SKM-1 treated with dmso at 0.1 percent for 144 hours (cell line): ENCODE measurements around the gene TLX1.
A peak's percentile ranks its signal among the peaks of the same experiment; 100 is the strongest.
"Not testable (repeated sequence)": the region's sequence is repeated elsewhere in the genome, so short reads cannot be mapped to it uniquely, and the experiment has no call there.

Source experiments
- DNase-seq: peaks from one replicate; lab custom pipeline; 2025; ENCODE audit not compliant: unreplicated experiment; lab: John Stamatoyannopoulos, UW

The TLX1 gene

DNA sequence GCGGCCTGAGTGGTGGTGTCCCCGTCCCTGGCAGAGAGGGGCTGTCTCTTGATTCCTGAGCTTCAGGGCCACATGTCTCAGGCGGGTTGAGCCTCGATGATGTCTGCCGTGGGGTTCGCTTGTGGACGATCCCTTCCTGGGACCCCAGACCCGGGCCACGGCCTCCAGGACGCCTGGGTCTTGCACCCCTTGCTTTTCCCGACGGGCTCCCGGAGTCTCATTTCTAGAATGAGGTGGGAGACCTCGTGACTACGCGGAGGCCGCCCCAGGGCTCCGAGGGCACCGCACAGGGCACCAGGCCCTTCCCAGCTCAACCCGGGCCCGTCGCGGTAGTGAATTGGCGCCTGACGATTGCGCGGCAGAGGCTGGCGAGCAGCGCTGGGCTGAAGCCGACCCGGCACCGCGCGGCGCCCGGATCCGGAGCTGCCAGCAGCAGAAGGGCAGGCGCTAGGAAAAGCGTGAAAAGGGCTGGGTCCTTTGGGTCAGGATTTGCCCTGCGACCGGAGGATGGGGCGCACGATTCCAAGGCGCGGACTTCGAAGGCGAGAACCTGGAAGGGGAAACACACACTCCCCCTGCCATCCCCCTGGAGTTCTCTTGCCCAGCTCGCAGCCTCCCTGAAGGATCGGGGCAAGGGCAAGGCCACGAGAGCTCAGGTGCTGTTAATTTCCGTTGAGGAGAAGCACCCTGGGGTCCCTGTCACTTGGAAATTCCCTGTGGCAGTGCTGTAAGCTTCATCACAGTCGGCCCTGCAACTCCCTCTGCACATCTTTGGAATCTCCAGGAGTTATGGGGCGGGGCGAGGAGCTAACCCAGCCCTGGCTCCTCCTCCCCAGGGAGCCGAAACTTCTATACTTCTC, 15.5 kb downstream of the TLX1 start:
- no peak for DNase-seq

DNA sequence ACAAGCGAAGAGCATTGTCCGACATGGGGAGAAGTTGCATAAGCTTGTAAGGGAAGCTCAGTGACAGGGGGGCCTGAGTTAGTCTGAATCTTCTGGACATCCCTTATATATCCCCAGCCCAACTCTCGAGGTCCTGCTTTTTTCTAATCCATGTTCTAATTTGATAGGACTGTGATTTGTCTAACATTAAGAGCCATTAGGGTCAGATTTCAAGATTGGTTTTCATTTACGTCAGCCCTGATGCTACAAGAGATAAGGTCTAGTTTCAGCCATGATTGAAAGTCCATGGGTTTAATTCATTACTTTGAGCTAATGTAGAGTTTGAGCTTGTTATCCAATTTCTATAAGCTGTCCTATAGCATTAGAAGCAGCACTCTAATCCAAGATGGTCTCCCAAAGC, 20.3 kb downstream of the TLX1 start:
- DNase-seq = no peak

DNA sequence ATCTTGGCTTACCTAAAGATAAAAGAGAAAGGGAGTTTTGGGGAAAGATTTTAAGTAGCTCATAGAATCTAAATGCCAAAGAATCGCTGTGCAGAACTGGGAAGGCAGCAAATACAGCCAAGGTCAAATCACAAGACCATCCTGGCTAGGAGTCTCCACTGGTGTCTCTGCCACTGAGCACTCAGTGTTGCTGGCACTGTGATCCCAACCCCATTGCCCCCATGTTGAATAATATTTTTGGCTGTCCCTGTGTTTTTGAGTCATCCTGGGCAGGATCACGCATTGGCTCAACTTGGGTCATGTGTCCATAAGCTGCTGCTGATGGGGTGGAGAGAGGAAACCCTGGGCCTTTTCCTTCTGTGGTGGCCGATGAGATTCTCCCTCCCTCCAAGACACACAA, 21.2 kb downstream of the TLX1 start:
- DNase-seq = no peak

DNA sequence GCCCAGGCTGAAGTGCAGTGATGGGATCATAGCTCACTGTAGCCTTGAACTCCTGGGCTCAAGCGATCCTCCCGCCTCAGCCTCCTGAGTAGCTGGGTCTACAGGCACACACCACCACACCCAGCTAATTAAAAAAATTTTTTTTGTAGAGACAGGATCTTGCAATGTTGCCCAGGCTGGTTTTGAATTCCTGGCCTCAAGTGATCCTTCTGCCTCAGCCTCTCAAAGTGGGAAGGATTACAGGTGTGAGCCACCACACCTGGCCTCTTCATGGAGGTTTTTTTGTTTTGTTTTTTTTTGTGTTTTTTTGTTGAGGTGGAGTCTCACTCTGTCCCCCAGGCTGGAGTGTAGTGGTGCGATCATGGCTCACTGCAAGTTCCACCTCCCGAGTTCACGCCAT, 23.4 kb downstream of the TLX1 start:
- not testable (repeated sequence) for DNase-seq

DNA sequence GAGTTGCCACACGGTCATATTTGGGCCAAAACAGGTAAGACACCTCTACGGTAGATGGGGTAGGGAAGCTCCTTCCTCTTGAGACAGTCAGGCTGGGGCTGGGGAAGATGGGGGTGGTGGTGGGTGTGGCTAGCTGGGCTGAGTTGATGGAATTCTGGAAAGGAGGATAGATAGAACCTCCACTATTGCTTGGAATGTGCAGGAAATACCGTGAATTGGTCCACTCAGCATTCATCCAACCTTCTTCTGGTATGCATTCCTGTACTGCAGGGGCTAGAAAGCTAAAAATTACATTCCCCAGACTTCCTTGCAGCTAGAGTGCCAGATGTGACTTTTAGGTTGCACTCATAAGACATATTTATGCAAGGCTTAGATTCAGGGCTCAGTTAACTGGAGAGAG, 24.8 kb downstream of the TLX1 start:
- no peak for DNase-seq

DNA sequence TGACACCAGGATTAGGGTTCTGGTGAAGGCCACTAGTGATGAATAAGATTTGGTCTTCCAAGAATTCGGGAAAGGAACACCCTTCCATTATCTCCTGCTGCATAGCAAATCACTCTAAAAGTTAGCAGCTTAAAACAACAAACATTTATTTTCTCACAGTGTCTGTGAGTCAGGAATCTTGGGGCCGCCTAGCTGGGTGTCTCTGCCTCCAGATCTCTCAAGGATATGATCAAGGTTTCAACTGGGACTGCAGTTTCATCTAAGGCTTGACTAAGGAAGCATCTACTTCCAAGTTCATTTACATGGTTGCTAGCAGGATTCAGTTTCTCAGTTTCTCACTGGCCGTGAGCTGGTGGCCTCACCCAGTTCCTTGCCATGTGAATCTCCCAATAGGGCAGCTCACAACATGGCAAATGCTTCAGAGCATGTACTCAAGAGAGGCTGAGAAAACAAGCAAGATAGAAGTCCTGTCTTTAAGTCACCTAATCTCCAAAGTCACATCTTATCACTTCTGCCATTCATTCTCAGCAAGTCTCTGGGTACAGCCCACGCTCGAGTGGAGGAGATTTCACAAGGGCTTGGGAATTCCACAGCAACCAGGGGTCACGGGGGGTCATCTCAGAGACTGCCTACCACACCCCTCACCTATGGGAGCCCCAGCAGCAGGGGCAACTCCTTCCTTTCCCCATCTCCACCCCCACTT, 26.8 kb downstream of the TLX1 start:
- DNase-seq = no peak

DNA sequence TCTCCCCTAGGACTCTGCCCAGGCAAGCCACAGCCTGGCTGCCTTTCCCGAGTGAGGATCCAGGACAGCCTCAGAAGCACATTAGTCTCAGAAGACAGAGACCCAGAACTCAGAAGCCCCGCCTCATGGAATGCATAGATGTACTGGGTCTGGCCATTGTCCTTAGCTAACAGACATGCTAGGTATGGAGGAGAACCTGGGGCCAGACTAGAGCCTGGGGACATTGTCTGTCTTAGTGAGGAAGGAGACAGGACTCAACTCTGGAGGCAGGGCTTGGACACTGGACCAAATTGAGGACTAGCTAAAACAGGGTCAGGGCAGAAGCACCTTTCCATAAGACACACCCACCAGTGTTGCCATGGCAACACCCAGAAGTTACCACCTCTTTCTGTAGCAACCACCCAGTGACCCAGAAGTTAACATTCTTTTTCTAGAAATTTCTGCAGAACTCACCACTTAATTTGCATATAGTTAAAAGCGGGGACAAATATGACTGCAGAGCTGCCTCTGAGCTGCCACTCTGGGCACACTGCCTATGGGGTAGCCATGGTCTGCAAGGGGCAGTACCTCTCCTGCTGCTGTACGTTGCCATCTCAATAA, 27.5 kb downstream of the TLX1 start:
- no peak for DNase-seq

DNA sequence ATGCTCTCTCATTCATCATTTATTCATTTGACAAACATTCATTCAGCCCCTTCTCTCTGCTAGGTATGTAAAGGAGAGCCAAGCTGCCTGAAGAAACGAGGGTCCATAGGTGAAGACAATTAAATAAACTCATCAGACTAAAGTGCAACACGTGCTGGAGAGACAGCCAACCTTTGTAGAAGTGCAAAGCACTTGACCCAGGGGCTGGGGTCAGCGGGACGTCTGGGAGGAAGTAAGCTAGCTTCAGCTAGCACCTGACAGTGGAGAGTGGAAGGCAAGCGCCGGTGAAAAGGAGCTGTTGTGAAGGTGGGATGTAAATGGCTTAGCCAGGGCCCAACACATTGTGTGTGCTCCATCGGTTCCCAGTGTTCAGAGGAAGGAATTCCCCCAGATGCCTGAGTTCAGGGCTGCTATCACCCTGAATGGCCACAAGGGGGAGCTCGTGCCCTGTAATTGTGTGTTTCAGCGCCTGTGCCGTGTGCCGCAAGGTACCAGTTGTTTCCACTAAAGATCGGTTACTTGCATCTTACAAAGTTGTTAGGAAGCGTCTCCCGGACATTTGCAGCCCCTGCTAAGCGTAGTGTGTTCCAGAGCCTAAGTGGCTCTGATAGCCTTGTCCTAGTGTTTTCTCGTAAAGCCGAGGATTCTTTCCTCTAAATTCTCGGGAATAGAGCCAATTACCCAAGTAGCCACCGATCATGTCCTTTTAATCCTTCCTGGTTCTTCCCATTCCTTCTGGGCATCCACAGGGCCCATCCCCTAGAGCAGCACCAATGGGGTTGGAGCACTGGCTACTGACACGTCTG, 30.6 kb downstream of the TLX1 start:
- DNase-seq = peak; percentile 63

DNA sequence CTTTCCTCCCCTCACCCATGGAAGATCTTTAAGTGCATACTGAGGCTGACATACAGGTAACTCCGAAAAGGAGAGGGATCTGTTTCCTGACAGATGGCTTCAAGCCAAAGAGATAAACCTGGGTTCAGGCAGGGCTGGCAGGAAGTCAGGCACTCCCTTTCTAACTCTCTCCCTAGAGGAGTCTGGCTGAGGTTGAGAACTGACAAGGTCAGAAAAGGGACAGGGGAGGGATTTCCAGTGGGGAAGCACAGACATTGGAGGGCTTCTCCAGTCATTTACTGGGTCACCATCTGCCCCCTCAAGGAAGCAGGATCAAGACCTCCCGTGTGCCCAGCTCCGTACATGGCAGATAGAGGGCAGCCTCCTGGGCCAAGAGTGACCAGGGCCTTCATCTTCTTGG, 31.6 kb downstream of the TLX1 start:
- DNase-seq = no peak

DNA sequence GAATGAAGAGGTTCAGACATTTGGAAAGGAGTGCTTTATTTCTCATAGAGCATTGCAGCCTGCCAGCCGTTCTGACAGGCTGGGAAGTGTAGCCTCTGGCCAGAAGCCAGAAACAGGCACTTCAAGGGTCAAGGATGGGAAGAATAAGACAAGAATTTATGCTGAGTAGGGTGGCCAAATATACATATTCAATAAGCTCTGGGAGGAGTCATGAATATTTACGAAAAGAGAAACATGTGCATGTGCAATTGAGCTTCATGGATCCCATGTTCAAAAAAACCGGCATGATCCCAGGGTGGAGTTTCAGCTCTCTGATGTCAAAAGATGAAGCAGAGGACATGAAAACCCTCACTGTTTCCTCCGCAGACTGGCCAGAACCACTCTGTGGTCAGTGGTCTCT, 32.9 kb downstream of the TLX1 start:
- DNase-seq = no peak

DNA sequence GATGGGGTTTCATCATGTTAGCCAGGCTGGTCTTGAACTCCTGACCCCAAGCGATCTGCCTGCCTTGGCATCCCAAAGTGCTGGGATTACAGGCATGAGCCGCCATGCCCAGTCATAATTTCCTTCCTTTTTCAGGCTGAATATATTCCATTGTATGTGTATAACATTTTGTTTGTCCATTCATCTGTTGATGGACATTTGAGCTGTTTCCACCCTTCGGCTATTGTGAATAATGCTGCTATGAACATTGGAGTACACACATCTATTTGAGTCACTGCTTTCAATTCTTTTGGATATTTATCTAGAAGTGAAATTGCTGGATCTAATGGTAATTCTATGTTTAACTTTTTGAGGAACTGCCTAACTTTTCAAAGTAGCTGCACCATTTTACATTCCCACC, 34.6 kb downstream of the TLX1 start:
- DNase-seq = no peak

DNA sequence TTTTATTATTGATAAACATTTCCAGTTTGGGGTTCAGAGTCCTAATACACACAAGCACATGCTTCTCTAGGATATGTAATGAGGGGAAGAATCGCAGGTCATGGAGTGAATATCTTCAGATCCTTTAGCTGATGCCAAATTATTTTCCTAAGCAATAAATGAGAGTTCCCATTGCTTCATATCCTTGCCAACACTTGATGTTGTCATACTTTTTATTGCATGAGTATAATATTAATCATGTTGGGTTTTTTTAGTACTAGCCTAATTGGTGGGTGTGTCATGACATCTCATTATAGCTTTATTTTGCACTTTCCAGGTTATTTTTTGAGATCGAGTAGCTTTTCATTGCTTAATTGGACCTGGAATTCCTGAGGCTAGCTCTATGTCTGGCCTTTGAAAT, 35.3 kb downstream of the TLX1 start:
- DNase-seq = no peak

DNA sequence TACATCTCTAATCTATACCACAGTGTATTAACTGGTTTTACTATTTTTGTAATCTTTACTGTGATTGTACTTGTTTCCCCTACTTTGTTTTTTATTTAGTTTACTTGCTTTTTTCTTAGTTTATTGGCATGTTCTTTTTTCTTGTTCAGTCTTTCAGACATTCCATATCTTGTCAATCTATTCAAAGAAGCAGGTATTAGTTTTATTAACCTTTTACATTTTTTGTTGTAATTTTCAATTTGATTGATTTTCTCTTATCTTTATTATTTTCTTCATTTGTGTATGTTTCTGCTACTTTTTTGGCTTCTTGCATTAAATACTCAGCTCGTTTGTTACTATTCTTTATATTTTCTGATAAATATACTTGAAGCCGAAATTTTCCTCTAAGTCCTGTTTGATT, 41.6 kb downstream of the TLX1 start:
- no peak for DNase-seq

DNA sequence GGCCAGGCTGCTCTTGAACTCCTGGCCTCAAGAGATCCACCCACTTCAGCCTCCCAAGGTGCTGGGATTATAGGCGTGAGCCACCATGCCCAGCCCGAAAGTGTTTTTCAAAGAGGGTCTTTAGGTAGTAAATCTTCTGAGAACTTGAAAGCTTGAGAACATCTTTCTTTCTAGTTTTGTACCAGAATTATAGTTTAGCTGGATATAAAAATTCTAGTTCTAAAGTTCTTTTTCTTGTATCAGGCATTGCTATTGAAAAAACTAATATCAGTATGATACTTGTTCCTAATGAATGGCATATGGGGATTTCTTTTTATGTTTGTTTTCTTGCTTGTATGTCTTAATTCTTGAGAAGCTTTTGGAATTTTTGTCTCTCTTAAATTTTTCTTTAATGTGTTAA, 43.2 kb downstream of the TLX1 start:
- DNase-seq = no peak

DNA sequence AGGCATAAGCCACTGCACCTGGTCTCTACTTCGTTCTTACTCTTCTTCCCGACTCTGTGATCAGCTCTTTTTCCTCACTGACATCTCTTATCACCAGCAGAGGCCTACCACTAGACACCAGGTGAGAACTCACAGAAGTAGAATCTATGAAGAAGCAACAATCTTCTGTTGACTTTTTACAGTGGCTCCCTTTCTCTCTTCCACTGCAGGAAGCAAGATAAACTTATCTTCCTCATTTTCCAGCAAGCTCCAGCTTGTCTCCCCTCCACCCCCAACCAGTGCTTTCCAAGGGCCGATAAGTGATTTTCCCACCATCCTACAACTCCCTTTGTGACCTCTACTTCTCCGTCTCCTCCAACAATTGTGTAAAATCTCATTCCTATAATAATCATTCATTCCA, 45.5 kb downstream of the TLX1 start:
- no peak for DNase-seq

DNA sequence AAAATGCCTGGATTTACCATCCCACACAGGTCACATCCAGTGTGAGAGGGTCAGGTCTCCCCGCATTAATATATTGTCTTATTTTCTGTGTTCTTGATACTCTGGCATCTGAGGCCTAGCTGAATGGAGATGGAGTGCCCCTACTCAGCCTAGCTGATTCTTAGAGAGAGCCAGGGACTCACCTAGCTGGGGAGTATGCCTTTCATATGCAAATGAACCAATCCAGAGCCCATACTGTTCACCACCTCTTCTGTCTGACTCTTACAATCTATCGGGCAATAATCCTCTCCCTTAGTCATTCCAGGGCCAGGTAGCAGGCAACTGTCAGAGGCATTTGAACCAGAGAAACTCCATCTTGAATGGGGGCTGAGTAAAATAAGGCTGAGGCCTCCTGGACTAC, 51.8 kb downstream of the TLX1 start:
- DNase-seq = no peak

DNA sequence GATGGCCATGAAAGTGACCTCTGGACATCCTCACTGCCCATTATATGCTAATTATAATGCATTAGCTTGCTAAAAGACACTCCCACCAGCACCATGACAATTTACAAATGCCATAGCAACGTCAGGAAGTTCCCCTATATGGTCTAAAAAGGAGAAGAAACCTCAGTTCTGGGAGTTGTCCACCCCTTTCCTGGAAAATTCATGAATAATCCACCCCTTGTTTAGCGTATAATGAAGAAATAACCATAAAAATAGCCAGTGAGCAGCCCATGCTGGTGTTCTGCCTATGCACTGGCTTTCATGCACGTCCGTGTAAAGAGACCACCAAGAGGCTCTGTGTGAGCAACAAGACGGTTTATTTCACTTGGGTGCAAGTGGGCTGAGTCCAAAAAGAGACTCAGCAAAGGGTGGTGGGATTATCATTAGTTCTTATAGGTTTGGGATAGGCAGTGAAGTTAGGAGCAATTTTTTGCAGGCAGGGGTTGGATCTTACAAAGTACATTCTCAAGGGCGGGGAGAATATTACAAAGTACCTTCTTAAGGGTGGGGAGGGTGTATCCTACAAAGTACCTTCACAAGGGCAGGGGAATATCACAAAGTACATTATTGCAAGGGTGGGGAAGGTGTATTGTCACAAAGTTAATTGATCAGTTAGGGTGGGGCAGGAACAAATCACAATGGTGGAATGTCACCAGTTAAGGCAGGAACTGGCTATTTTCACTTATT, 52.5 kb downstream of the TLX1 start:
- DNase-seq = no peak
